Panc1 (cell line): ENCODE measurements around the gene POM121L2. TPM values are rescaled to one million over a fixed set of nuclear protein-coding genes. Genes with fewer than 3 reads are reported as not detected.

Experiments used
- ATAC-seq: fragments of 200-7000 bp; cut with Tn5 transposase; 2 replicates; pipeline ENCODE4 v1.9.1; 2020; ENCODE audit warnings: mild to moderate bottlenecking, moderate library complexity
- BruUV-seq: library from RNA; stranded (reverse); fragments of 400-500 nt; replicated peaks from 2 replicates; lab custom pipeline; 2021; lab: Mats Ljungman, UMichigan
- CTCF ChIA-PET: fragments of 300-600 bp; sonication (Branson Sonifier 250); formaldehyde crosslinking; loops from one replicate; lab custom pipeline; 2022; ENCODE audit warnings: antibody characterized with exemption; lab: Charles Lee
- POLR2A ChIA-PET: fragments of 300-600 bp; sonication (Branson Sonifier 250); formaldehyde crosslinking; loops from one replicate; lab custom pipeline; 2022; ENCODE audit warnings: antibody characterized with exemption; lab: Charles Lee
- DNase-seq: peaks from one replicate; pipeline ENCODE4 v3.0.0-alpha.2; 2010; ENCODE audit warnings: low read depth, low spot score
- H3K27ac ChIP-seq: 2 replicates; pipeline ENCODE4 v1.5.1; 2011; ENCODE audit warnings: mild to moderate bottlenecking, low read length, inconsistent platforms
- H3K27me3 ChIP-seq: fragments of 200-500 bp; sonication (Bioruptor generic); 2 replicates; pipeline ENCODE4 v1.6.0; 2014; ENCODE audit warnings: low read length, inconsistent platforms; ENCODE audit not compliant: control insufficient read depth, insufficient read depth
- H3K36me3 ChIP-seq: fragments of 200-500 bp; sonication (Bioruptor generic); 2 replicates; pipeline ENCODE4 v1.5.1; 2014; ENCODE audit warnings: inconsistent platforms, mild to moderate bottlenecking, low read length, moderate library complexity; ENCODE audit not compliant: control insufficient read depth, insufficient read depth
- H3K4me1 ChIP-seq: 2 replicates; pipeline ENCODE4 v1.5.1; 2011; ENCODE audit warnings: inconsistent platforms, mild to moderate bottlenecking, low read length, moderate library complexity; ENCODE audit not compliant: control insufficient read depth, insufficient read depth
- H3K4me3 ChIP-seq, 2 experiments: 2 replicates each; pipeline ENCODE4 v1.5.1; 2011 to 2012; ENCODE audit warnings: low read depth in 2 of 2, low read length in 2 of 2, mild to moderate bottlenecking in 2 of 2, inconsistent platforms in 1 of 2, moderate library complexity in 1 of 2
- H3K9me3 ChIP-seq: fragments of 200-500 bp; sonication (Bioruptor generic); 2 replicates; pipeline ENCODE4 v1.5.1; 2014; ENCODE audit warnings: low read depth, mild to moderate bottlenecking, inconsistent platforms, low read length, moderate library complexity; ENCODE audit not compliant: control insufficient read depth, insufficient read depth
- POLR2AphosphoS5 ChIP-seq: IDR thresholded peaks from 2 replicates; pipeline ENCODE4 v1.6.1; 2012; ENCODE audit warnings: mild to moderate bottlenecking, low read depth, low read length, moderate library complexity
- SIN3A ChIP-seq: IDR thresholded peaks from 2 replicates; pipeline ENCODE4 v1.6.1; 2012; ENCODE audit warnings: low read depth, mild to moderate bottlenecking, low read length, moderate library complexity, borderline replicate concordance; ENCODE audit not compliant: insufficient read depth
- TCF7L2 ChIP-seq: IDR thresholded peaks from 2 replicates; pipeline ENCODE4 v1.6.1; 2011; ENCODE audit warnings: mild to moderate bottlenecking, low read depth, low read length, inconsistent platforms
- in situ Hi-C: cut with HindIII; loops from 2 replicates; pipeline ENCODE4 v1.10.0; 2016; ENCODE audit warnings: low sequenced_read_pairs, low pct_unique_long_range_greater_than_20kb
- intact Hi-C: fragments of 100-400 bp; cut with micrococcal nuclease; formaldehyde crosslinking; loops from one replicate; pipeline ENCODE4 v1.10.0; 2022; ENCODE audit not compliant: unreplicated experiment
- total RNA-seq: library from RNA; stranded (reverse); gene quantifications from one replicate; pipeline ENCODE4 v1.2.1, GENCODE V29; 2021; ENCODE audit not compliant: unreplicated experiment
- TF ChIP-seq, protein P1 (sequence below), 2 experiments: IDR thresholded peaks; 2 replicates each; pipeline ENCODE4 v1.6.1; 2011 to 2012; ENCODE audit warnings: low read depth in 2 of 2, control low read depth in 1 of 2, low read length in 1 of 2, mild to moderate bottlenecking in 1 of 2, moderate library complexity in 1 of 2; ENCODE audit not compliant: insufficient read depth in 1 of 2
- TF ChIP-seq, protein P2 (sequence below): fragments of 450-650 bp; IDR thresholded peaks from 2 replicates; pipeline ENCODE4 v1.5.1; 2017; ENCODE audit warnings: mild to moderate bottlenecking

Gene POM121L2
- total RNA-seq, 1 experiment from 2014 or later = not detected

DNA sequence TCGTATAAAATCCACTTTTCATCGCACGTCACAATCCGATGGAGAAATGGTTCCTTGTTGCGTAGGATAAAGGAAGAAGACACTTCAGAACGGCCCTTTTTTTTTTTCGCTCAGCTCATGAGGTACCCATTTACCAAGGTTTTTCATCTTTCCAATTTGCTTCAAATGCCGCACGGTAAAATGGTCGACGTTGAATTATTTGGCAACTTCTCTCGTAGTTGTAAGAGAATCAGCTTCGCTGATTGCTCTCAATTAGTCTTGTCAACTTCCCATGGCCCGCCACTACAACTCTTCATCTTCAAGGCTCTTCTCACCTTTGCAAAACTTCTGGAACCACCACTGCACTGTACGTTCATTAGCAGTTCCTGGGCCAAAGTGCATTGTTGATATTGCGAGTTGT is 28.8 kb downstream of the POM121L2 start:
- DNase-seq (no peak), ATAC-seq (no peak)
- H3K4me1 ChIP-seq = no peaks in the 10 kb centered on the region
- TF ChIP-seq TCF7L2 = no peak
- no peaks in the 10 kb centered on the region for H3K9me3 ChIP-seq
- BruUV-seq = no TSS peak
- in situ Hi-C loops = no loop called here
- no peaks in the 10 kb centered on the region for H3K36me3 ChIP-seq
- H3K27me3 ChIP-seq = no peaks in the 10 kb centered on the region
- intact Hi-C loops = no loop called here
- ChIA-PET POLR2A (no interaction called here), CTCF (no interaction called here)
- H3K27ac ChIP-seq = no peak overlapping the region
- H3K4me3 ChIP-seq = no peak overlapping the region

- intact Hi-C loops = no loop called here
- ATAC-seq (no peak), DNase-seq (no peak)
- Histone ChIP-seq H3K36me3 (no peaks in the 10 kb centered on the region), H3K4me3 (peak overlapping the region; percentile 66 to 93; a peak in 3 of 4 replicates), H3K27ac (no peak overlapping the region; the same call in 1 of the 2 replicates), H3K27me3 (no peaks in the 10 kb centered on the region), H3K9me3 (no peaks in the 10 kb centered on the region), H3K4me1 (no peaks in the 10 kb centered on the region)
- in situ Hi-C loops = no loop called here
- no peak for TF ChIP-seq SIN3A
- no peak for TF ChIP-seq POLR2AphosphoS5
- no peak for TF ChIP-seq TCF7L2
- TF ChIP-seq, protein P1, sequence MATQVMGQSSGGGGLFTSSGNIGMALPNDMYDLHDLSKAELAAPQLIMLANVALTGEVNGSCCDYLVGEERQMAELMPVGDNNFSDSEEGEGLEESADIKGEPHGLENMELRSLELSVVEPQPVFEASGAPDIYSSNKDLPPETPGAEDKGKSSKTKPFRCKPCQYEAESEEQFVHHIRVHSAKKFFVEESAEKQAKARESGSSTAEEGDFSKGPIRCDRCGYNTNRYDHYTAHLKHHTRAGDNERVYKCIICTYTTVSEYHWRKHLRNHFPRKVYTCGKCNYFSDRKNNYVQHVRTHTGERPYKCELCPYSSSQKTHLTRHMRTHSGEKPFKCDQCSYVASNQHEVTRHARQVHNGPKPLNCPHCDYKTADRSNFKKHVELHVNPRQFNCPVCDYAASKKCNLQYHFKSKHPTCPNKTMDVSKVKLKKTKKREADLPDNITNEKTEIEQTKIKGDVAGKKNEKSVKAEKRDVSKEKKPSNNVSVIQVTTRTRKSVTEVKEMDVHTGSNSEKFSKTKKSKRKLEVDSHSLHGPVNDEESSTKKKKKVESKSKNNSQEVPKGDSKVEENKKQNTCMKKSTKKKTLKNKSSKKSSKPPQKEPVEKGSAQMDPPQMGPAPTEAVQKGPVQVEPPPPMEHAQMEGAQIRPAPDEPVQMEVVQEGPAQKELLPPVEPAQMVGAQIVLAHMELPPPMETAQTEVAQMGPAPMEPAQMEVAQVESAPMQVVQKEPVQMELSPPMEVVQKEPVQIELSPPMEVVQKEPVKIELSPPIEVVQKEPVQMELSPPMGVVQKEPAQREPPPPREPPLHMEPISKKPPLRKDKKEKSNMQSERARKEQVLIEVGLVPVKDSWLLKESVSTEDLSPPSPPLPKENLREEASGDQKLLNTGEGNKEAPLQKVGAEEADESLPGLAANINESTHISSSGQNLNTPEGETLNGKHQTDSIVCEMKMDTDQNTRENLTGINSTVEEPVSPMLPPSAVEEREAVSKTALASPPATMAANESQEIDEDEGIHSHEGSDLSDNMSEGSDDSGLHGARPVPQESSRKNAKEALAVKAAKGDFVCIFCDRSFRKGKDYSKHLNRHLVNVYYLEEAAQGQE (IDR thresholded peaks at IDR 0.05; ENCODE audit: insufficient read depth in 1 of 2, low read depth in 2 of 2, low read length in 1 of 2) = no peak
- TF ChIP-seq, protein P2, sequence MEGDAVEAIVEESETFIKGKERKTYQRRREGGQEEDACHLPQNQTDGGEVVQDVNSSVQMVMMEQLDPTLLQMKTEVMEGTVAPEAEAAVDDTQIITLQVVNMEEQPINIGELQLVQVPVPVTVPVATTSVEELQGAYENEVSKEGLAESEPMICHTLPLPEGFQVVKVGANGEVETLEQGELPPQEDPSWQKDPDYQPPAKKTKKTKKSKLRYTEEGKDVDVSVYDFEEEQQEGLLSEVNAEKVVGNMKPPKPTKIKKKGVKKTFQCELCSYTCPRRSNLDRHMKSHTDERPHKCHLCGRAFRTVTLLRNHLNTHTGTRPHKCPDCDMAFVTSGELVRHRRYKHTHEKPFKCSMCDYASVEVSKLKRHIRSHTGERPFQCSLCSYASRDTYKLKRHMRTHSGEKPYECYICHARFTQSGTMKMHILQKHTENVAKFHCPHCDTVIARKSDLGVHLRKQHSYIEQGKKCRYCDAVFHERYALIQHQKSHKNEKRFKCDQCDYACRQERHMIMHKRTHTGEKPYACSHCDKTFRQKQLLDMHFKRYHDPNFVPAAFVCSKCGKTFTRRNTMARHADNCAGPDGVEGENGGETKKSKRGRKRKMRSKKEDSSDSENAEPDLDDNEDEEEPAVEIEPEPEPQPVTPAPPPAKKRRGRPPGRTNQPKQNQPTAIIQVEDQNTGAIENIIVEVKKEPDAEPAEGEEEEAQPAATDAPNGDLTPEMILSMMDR = no peak
- BruUV-seq = no TSS peak
- POLR2A ChIA-PET = interaction anchor here (0.6 kb wide), 1 partner anchor 49 kb away, joined by 5 read pairs; no protein-coding TSS in a partner anchor
- CTCF ChIA-PET = interaction anchor here (0.7 kb wide), 1 partner anchor 335 kb away, joined by 7 read pairs; no protein-coding TSS in a partner anchor
These were observed 30.5 kb downstream of the POM121L2 start for GRCh38 chr6:27281569-27281968.

DNA sequence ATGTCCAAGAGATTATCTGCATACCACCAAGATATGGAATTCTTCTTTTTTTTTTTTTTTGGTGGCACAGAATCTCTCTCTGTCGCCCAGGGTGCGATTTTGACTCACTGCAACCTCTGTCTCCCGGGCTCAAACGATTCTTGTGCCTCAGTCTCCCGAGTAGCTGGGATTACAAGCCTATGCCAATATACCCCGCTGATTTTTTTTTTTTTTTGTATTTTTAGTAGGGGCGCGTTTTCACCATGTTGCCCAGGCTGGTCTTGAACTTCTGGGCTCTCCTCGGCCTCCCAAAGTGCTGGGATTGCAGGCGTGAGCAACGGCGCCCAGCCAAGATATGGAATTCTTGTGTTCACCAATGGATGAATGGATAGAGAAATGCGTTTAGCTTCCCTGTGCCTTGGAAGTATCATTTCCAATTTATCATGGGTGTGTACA is 31.0 kb downstream of the POM121L2 start:
- Histone ChIP-seq H3K27ac (no peak overlapping the region; the same call in 1 of the 2 replicates), H3K36me3 (no peaks in the 10 kb centered on the region), H3K27me3 (no peaks in the 10 kb centered on the region), H3K4me1 (no peaks in the 10 kb centered on the region), H3K4me3 (peak overlapping the region; percentile 66 to 93), H3K9me3 (no peaks in the 10 kb centered on the region)
- in situ Hi-C loops (no loop called here), intact Hi-C loops (no loop called here)
- ChIA-PET CTCF (interaction anchor here (0.7 kb wide), 1 partner anchor 336 kb away, joined by 7 read pairs; no protein-coding TSS in a partner anchor), POLR2A (interaction anchor here (0.6 kb wide), 1 partner anchor 49 kb away, joined by 5 read pairs; no protein-coding TSS in a partner anchor)
- DNase-seq (no peak), ATAC-seq (peak; percentile 54; the same call in 1 of the 2 replicates)
- no peak for TF ChIP-seq TCF7L2
- no peak for TF ChIP-seq POLR2AphosphoS5
- TF ChIP-seq, protein P1 (IDR thresholded peaks at IDR 0.05; ENCODE audit: insufficient read depth in 1 of 2, low read depth in 2 of 2, low read length in 1 of 2) = no peak
- TF ChIP-seq, protein P2 = no peak
- no peak for TF ChIP-seq SIN3A
- BruUV-seq = no TSS peak
